Endothelial cell of hepatic sinusoid (primary cell): Measurements from ENCODE around the gene VWC2.

Experiments
- in situ Hi-C: cut with HindIII; loops from 2 replicates; pipeline ENCODE4 v1.10.0; 2017; ENCODE audit warnings: low sequenced_read_pairs

The VWC2 gene

GRCh38 chr7:49927631-49928030 lies 154.2 kb downstream of the VWC2 start:
- in situ Hi-C loops = no loop called here

GRCh38 chr7:49928787-49929186 lies 155.3 kb downstream of the VWC2 start:
- in situ Hi-C loops = no loop called here

- in situ Hi-C loops = no loop called here
Measured at GRCh38 chr7:49931627-49932026, 158.2 kb downstream of the VWC2 start.

DNA sequence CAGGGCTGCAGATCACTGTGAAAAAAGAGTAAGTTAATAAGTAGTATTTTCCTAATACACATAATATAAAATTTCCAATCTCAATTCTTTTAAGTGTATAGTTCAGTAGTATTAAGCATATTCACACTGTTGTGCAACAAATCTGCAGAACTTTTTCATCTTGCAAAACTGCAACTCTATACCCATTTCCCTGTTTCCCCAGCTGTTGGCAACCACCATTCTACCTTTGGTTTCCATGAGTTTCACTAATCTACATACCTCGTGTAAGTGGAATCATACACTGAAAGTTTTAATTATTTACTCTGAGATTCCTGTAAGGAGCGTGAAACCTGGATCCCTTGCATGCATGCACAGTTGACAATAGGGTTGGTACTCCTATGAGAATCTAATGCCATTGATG lies 164.2 kb downstream of the VWC2 start:
- in situ Hi-C loops = no loop called here
